Stimulated activated CD8-positive, alpha-beta memory T cell treated with anti-CD3 and anti-CD28 coated beads, Interleukin-12 subunit alpha, Interleukin-12 subunit beta, amount 100 ng/mL, for 1 hour (primary cell): ENCODE results near the gene ICAM3.
"Not testable (repeated sequence)": the region's sequence is repeated elsewhere in the genome, so short reads cannot be mapped to it uniquely, and the experiment has no call there.

ENCODE experiments used
- DNase-seq: peaks from one replicate; pipeline ENCODE4 v3.0.0-alpha.2; 2020; ENCODE audit warnings: low read depth

Gene ICAM3, protein sequence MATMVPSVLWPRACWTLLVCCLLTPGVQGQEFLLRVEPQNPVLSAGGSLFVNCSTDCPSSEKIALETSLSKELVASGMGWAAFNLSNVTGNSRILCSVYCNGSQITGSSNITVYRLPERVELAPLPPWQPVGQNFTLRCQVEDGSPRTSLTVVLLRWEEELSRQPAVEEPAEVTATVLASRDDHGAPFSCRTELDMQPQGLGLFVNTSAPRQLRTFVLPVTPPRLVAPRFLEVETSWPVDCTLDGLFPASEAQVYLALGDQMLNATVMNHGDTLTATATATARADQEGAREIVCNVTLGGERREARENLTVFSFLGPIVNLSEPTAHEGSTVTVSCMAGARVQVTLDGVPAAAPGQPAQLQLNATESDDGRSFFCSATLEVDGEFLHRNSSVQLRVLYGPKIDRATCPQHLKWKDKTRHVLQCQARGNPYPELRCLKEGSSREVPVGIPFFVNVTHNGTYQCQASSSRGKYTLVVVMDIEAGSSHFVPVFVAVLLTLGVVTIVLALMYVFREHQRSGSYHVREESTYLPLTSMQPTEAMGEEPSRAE

DNA sequence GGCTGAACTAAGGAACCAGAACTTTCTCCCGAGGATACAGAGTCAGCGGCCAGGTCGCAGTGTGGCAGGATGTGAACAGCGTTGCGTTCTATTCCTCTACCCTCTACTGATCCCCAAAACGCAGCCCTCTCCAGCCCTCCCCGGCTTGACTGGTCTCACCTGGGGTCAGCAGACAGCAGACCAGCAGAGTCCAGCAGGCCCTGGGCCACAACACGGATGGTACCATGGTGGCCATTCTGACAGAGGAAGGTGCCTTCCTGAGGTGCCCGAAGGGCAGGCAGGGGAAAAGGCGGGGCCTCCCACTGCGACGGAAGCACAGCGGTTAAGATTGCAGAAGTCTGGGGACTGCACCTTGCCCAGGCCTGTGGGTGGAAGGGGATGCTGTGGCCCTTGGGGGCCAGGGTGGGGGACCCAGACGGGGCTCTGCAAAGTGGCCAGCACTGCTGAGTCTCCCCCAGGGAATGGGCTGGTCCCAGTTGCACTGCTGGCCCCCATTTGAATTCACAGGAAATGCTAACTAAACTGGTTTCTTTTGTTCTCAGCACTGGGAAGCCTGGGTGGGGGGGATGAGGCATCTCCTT is at the start of gene ICAM3:
Gene ICAM3, minus strand, starts transcription at position 245 of the 581 bp plus-strand sequence. Its CDS starts 10 bp downstream, at position 235.
- DNase-seq: peak; percentile 43

DNA sequence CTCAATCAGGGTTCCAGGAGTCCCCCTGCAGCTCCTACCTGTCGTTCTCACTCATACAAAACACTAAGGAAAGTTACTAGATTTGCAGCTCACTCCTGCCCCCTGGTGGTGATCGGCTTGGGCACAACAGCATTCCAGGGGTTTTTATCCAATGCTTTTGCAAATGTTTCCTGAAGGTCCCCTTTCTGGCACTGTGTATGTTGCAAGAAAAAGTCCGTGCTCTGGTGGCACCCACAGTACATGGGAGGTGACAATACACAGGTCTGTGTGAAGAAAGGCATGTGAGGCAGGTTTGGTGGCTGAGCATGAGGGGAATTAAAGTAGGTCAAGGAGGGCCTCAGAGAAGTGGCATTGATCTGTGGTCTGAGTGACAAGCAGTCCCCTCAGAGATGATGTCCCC is 49.5 kb upstream of the ICAM3 start:
- DNase-seq: peak; percentile 83

DNA sequence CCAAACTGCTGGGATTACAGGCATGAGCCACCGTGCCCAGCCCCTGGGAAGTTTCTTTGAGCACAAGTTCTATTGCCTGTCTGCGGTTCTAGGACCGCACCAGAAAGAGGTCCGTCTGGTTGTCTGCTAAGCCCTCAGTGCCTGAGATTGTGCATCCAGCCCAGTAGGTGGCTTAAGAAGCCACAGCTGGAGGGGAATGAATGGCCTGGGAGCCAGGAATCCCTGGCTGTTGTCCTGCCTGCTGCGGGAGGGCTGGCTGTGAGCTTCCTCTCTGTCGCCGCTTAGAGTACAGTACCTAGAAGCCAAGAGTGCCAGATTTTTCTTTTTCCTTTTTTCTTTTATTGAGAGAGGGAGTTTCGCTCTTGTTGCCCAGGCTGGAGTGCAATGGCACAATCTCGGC is 45.2 kb upstream of the ICAM3 start:
- DNase-seq: no peak

DNA sequence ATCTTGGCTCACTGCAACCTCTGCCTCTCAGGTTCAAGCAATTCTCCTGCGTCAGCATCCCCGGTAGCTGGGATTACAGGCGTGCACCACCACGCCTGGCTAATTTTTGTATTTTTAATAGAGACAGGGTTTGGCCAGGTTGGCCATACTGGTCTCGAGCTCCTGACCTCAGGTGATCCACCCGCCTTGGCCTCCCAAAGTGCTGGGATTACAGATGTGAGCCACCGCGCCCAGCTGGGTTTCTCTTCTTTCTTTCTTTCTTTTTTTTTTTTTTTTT is 43.7 kb upstream of the ICAM3 start:
- DNase-seq: not testable (repeated sequence)

DNA sequence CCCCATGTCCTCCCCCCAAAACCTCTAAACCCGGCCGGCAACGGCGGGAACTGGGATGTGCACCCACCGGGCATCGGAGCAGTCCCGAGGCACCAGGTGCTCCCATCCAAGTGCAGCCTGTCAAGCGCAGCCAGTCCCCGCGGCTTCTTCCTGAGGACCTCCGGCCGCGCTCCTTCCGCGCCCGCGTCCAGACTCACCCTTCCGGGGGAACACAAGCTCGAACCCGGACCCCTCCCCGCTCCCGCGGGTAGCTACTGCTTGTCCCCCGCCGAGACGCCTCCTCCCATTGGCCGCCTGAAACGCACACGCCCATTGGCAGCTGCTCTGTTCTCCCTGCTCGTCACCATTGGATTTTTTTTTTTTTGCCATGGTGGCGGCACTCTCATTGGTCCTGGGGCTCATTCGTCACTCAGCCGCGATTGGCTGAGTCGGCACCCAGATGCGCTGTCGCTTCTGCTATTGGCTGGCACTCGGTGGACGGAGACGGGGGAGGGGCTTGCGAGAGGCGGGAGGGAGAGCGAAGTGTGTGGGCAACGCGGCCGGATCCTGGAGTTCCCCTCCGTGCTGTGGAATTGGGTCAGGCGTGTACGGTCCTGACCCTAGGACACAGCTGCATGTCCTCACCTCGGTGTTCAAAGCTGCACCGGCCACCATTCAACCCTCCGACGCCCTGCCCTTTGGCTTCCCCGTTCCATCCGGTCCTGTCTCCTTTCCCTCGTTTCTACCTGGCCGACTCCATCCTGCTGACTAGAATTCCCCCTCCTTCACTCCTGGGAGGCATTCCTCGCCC is 41.1 kb upstream of the ICAM3 start, which contains the start of gene TYK2:
Gene TYK2, minus strand, starts transcription at position 260 of the 790 bp plus-strand sequence. CDS start 2,166 bp downstream, outside the sequence.
- peak; percentile 93 for DNase-seq

DNA sequence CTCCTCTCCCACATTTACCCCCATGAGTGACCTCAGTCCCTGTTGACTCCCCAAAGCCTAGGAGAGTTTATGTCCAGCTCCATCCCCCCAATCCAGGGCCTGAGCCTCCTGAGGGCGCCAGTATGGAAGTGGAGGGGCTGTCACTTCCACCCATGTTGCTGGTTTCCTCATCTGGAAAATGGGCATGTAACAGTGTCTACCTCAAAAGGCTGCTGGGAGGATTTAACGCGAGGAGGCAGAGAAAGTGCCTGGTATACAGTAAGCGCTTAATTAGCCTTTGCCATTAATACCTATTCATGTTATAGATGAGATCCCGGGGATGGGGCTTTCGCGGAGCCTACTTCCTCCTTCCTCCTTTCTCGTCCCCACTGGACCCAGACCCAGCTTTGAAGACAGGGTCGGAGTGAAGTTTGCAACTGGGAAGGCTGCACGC is 40.5 kb upstream of the ICAM3 start:
- DNase-seq: no peak

DNA sequence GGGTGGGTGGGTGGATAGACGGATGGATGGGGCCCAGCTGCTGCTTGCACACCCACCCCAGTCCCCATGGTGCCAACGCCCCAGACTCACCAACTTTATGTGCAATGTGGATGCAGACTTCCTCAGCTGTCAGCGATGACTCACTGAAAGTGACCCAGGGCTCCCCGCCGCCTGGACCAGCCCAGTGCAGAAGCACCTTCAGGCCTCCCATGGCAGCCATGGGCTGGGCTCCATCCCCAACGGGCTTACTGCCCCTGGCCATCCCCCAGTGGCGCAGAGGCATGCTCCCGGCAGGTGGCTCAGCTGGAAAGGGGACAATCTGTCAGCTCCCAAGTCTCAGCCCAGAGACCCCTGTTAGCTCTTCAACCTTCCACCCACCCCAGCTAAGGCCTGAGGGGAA is 38.7 kb upstream of the ICAM3 start:
- DNase-seq: no peak

DNA sequence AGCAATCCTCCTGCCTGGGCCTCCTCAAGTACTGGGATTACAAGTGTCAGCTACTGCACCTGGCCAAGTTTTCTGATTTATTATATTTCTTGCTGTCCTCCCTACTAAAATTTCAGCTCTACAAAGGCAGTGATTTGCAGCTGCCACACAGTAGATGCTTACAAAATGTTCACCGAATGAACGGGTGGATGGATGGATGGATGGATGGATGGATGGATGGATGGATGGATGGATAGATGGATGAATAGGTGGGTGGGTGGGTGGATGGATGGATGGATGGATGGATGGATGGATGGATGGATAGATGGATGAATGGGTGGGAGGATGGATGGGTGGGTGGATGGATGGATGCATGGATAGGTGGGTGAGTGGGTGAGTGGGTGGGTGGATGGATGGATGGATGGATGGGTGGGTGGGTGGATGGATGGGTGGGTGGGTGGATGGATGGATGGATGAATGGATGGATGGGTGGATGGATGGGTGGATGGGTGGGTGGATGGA is 37.8 kb upstream of the ICAM3 start:
- DNase-seq: not testable (repeated sequence)

DNA sequence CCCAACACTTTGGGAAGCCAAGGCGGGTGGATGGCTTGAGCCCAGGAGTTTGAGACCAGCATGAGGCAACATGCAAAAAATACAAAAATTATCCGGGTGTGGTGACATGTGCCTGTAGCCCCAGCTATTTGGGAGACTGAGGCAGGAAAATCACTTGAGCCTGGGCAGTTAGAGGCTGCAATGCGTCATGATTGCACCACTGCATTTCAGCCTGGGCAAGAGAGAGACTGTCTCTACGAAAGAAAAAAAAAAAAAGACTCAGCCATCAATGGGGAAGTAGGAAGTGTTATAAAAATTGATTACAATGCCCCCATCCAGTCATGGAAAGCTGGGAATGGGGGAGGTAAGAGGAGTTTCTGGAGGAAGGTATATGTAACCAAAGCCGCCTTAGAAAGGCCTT is 35.5 kb upstream of the ICAM3 start:
- DNase-seq: no peak

DNA sequence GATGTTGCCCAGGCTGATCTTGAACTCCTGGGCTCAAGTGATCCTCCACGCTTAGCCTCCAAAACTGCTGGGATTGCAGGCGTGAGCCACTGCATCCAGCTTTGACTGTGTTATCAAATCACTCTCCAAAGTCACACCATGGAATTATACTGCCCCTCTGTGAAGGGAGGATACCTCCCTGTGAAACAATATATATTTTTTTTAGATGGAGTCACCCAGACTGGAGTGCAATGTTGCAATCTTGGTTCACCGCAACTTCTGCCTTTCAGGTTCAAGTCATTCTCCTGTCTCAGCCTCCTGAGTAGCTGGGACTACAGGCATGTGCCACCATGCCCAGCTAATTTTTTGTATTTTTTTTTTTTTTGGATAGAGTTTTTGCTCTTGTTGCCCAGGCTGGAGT is 33.3 kb upstream of the ICAM3 start:
- DNase-seq: no peak

DNA sequence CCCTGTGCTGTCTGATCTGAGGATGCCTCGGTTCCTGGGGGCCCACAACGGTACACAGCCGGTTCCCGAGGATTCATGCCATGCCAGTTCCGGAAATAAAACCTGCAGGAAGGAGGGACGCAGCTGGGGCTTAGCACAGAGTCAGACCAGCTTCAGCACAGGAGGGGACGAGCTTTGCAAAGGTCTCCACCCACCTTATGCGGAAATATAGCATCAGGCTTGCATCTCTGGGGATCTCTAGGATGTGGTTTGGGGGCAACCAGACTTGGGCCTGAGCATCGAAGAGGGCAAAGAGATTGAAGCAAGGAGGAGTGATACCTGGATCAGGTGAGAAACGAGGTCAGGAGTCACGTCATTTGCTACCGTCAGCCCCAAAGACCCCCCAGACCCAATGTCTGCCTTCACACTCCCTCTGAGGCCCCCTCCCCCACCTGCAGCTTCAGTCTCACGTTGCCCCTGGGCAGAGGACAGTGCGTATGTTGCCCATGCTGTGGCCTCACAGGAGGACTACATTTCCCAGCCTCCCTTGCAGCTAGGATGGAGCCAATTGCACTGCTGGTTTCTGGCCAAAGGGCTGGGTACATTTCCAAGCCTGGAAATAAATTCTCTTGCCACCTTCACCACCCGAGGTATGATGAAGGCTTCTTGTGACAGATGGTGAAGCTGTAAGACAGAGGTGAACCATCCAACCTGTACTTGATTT is 28.8 kb upstream of the ICAM3 start:
- DNase-seq: no peak

DNA sequence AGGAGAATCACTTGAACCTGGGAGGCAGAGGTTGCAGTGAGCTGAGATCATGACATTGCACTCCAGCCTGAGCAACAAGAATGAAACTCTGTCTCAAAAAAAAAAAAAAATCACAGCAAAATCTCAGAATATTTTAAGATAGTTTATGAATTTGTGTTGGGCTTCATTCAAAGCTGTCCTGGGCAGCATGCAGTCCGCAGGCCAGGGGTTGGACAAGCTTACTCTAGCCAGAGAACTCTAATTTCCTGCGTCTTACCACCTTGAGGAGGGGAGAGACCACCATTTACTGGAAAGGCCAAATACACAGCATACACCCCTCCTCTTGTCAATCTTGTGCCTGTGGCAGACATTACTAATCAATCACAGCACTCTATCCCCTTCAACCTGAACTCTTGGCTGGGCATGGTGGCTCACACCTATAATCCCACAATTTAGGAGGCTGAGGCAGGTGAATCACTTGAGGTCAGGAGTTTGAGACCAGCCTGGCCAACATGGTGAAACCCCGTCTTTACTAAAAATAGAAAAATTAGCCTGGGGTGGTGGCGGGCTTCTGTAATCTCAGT is 27.6 kb upstream of the ICAM3 start:
- not testable (repeated sequence) for DNase-seq

DNA sequence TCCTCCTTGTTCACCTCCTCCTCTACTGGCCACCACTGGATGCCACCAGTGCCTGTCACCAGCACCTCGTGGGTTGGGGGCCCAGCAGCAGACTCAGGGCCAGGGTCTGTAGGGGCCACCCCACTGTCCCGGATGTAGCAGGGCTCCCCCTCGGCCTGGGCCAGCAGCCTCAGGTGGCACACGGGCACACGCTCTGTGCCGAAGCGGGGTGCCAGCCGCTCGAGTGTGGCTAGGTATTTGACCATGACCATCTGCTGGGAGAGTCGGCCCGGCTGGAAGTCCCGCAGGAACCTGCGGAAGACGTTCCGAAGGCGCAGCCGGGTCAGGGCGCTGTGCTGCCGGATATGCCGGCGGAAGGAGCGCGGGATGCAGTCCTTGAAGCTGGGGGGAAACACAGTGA is 26.1 kb upstream of the ICAM3 start:
- no peak for DNase-seq

DNA sequence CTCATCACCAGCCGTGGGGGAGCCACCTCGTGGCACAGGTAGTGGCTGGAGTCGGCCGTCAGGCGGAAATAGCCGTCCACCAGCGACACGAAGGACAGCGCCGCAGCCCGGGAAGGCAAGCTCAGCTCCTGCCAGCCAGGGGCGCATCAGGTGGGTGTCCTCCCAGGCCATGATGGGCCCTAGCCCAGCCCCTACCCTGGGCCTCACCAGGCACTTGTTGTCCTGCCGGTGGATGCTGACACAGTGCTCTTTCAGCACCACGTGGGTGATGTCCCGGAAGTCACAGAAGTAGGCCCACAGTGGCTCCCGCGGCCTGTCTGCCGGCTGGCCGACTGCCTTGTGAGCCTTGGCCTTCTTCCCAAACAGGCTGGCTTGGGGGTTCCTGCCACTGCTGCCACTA is 25.2 kb upstream of the ICAM3 start:
- no peak for DNase-seq

DNA sequence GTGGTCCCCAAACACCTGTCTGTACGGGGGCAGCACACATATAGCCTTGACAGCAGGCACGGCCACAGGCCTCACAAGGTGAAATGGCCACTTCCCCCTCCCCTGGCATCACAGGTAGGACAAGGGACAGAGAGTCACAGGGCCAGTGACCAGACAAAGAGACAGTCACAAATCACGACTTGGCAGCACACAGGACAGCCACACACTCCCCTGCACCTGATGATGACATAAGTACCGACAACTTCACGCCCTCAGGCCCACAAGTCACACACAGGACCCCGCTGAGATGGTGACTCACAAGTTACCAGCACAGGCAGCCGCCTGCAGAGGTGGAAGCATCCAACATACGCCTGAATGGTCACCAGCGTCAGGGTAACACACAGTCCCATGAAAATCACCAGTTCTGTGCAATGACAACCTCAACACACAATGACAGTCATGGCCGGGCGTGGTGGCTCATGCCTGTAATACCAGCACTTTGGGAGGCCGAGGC is 24.4 kb upstream of the ICAM3 start:
- DNase-seq: no peak

DNA sequence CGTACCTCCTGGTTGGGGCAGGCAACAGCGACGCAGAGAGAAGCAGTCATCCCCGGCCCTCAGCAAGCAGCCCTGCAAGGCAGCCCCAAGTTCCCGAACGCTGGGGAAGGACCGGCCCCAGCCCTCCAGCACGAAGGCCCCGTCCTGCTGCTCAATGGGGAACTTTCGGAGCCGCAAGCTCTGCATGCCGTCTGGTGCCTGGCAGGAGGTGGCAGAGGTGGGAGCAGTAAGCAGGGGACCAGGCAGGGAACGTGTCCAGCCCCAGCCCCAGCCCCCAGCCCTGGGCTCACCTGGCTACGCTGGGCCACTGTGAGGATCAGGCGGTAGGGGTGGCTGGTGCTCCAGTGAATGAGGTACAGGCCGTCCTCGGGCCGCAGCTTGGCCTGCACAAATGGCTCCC is 22.8 kb upstream of the ICAM3 start:
- no peak for DNase-seq

DNA sequence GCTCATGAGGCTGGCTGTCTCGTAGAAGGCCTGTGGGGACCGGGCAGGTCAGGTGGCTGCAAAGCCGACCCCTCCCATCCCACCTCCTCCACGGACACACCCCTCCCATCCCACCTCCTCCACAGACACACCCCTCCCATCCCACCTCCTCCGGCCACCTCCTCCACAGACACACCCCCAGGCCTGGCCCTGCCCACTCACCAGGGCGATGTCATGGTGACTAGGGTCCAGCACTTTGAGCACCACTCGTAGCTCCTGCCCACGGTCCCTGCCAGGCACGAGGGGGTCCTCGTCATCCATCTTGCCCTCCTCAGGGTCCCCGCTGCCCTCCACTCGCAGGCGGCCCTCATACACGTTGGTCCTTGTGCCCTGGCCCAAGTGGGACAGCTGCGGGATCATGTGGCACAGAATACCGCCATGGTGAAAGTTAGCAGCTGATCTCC is 22.2 kb upstream of the ICAM3 start:
- no peak for DNase-seq

DNA sequence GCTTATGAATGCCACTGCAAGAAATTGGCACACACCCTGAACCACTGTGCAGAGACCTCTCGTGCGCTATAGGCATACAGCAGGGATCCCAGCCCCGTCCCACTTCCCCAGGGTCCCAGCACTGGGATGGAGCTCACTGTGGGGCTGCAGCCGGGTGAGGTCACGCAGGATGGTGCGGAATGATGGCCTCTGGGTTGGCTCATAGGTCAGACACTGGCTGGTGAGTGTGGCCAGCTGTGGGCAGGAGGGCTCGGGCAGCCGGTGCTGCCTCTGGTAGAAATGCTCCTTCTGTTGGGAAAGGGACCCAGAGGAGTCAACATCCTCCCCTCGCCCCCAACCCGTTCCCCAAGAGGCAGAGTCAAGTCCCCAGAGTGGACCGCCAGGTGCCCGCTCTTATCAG is 17.0 kb upstream of the ICAM3 start:
- DNase-seq: no peak

DNA sequence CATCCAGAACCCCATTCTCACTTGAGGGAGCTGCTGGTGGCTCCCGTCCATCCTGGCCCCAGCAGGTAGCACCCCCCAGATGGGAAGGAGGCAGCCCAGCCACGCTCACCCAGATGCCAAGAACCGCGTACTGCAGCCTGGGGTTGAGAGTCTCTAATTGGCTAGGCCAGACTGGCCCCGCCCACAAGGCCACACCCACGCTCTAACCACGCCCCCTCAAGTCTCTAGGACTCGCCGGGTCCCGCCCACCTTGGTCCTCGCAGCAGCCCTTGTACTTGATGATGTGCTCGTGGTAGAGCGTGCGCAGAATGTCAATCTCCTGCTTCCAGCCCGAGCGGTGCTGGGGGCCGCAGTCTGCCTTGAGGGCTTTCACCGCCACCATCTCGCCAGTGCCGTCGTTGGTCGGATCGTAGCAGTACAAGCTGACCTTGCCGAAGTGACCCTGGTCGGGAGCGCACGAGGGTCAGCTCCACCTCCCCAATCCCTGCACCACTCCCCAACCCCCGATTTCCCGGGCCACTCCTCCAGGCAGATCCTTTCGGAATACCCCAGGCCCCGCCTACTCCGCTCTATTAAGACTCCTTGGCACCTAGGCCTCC is 14.5 kb upstream of the ICAM3 start:
- no peak for DNase-seq

DNA sequence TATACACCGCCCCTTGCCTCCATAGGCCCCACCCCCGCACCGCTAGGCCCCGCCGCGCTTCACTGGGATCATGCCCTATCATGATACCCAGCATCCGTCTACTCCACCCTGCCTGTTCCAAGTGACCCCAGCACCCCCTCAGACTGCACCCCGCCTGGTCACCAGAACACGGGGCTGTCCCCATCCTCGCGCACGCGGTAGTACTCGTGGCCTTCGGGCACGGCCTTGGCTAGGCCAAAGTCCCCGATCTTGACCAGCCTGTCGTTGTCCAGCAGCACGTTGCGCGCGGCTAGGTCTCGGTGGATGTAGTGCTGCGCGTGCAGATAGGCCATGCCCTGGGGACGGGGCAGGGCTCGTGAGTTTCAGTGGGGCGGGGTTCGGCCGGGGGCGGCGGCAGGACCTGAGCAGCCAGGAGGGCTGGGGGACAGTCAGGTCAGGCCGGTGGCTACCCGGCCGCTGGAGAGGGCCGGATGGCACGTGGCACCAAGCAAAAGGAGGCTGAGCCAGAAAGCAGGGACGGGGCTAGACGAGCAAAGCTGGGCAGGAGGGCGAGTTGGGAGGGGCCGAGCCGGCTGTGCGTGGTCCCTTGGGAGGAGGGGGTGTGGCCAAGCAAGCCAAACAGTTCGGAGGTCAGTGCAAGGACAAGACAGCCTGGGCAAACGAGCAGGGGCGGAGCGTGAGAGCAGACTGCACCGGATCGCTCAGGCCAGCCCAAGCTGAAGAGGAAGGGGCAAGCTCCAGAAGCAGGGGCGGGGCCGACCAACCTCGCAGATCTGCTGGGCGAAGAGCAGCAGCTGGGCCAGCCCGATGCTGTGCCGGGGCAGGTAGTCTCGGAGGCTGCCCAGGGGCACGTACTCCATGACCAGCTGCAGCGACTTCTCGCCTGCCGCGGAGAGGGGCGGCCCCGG is 13.6 kb upstream of the ICAM3 start:
- DNase-seq: no peak
